NT2/D1 (cell line): Measurements from ENCODE around the gene ZNF585A.

Experiments used
- YY1 ChIP-seq: IDR thresholded peaks from 2 replicates; pipeline ENCODE4 v1.6.1; 2011; ENCODE audit not compliant: insufficient read length, insufficient read depth
- ZNF274 ChIP-seq: IDR thresholded peaks from 2 replicates; pipeline ENCODE4 v1.6.1; 2011; ENCODE audit warnings: mild to moderate bottlenecking, low read depth, low read length

DNA sequence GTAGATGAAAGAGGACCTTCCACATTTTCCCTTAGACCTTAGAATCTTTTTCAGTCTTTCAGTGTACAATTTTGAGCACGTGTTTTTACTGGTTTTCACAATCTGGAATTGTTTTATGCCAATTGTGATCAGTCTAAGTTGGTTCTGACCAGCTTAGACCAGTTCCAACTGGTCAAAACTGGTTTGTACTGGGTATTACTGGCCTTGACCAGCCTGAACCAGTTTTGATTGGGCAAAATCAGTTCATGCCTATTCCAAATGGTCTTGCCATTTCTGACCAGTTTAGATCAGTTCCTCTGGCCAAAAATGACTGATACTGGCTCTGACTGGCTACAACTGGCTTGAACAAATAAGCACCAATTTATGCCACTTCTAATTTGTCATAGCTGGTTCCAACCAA lies 36.4 kb downstream of the ZNF585A start:
- TF ChIP-seq YY1: no peak
- no peak for TF ChIP-seq ZNF274
